ENCODE measurements around the gene CIAO3.
"Not testable (repeated sequence)": the region's sequence is repeated elsewhere in the genome, so short reads cannot be mapped to it uniquely, and the experiment has no call there.

The CIAO3 gene

GRCh38 chr16:759110-759910 lies 18.5 kb upstream of the CIAO3 start:
- no peak for DNase-seq

GRCh38 chr16:756428-756827 lies 15.6 kb upstream of the CIAO3 start:
- no peak for DNase-seq

GRCh38 chr16:754656-755055 lies 13.9 kb upstream of the CIAO3 start:
- DNase-seq = no peak

GRCh38 chr16:754121-754607 lies 13.4 kb upstream of the CIAO3 start:
- DNase-seq = not testable (repeated sequence)

- no peak for DNase-seq
Observed at GRCh38 chr16:752007-752312, 11.2 kb upstream of the CIAO3 start.

GRCh38 chr16:751152-752006 lies 10.6 kb upstream of the CIAO3 start:
- no peak for DNase-seq

GRCh38 chr16:750485-750884 lies 9.7 kb upstream of the CIAO3 start:
- no peak for DNase-seq

- DNase-seq = no peak
Observed at GRCh38 chr16:749010-749409, 8.2 kb upstream of the CIAO3 start.

GRCh38 chr16:747978-748746 lies 7.4 kb upstream of the CIAO3 start:
- DNase-seq = no peak

GRCh38 chr16:746637-747036 lies 5.8 kb upstream of the CIAO3 start:
- no peak for DNase-seq

GRCh38 chr16:745739-746138 lies 4.9 kb upstream of the CIAO3 start:
- DNase-seq = no peak

GRCh38 chr16:743794-744500 lies 3.1 kb upstream of the CIAO3 start:
- no peak for DNase-seq

- DNase-seq = not testable (repeated sequence)
Observed at GRCh38 chr16:742894-743293, 2.1 kb upstream of the CIAO3 start.

GRCh38 chr16:741986-742629 lies 1.3 kb upstream of the CIAO3 start:
- DNase-seq = no peak

- no peak for DNase-seq
Observed at GRCh38 chr16:740459-740763, 386 bp downstream of the CIAO3 start.

GRCh38 chr16:739560-740458 lies 988 bp downstream of the CIAO3 start:
- DNase-seq = no peak

- DNase-seq = no peak
Observed at GRCh38 chr16:736936-737481, 3.8 kb downstream of the CIAO3 start.

GRCh38 chr16:735982-736453 lies 4.8 kb downstream of the CIAO3 start:
- no peak for DNase-seq

GRCh38 chr16:734981-735881 lies 5.6 kb downstream of the CIAO3 start:
- no peak for DNase-seq
